Dermis blood vessel endothelial cell (primary cell): ENCODE measurements around the gene CALHM2. TPM values are rescaled to one million over a fixed set of nuclear protein-coding genes. Genes with fewer than 3 reads are reported as not detected.

Source experiments
- DNase-seq: peaks from one replicate; pipeline ENCODE4 v3.0.0; 2010
- total RNA-seq: library from RNA; depleted of rRNA; stranded (reverse); fragments of >200 nt; gene quantifications from 2 replicates; pipeline ENCODE4 v1.2.3, GENCODE V29; 2014

Gene CALHM2
- total RNA-seq, 1 donor from 2014 or later = 18.4 TPM

DNA sequence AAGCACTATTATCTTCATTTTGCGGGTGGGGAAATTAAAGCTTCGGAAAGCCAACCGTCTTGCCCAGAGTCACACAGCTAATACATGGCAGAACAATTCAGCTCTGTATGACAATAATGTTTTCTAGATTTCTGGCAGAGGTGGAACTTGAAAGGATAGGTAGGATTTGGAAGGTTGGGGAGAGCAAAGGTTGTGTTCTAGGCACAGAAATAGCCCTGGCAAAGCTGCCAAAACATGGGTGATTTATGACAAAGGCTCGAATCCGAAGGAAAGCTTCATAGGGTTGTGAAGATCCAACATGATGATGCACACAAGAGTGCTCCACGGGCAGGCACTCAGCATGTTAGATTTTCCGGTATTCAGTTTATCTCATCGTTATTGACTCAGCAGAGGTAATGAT lies 36.6 kb downstream of the CALHM2 start:
- no peak for DNase-seq

DNA sequence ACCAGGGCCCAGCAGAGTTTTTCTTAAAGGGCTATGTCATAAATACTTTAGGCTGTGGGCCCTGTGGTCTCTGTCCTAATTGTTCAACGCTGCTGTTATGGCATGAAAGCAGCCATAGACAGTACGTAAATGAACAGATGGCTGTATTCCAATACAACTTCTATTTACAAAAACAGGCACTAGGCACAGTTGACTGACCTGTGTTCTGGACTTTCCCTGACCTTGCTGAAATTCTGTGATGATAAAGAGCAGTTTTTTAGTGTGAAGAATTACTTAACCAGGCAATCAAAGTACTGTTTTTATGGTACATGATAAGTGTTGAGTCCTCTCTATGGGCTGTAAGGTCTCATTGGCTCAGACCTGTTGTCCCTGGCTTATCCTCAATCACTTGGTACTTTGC lies 38.6 kb downstream of the CALHM2 start:
- DNase-seq = no peak

DNA sequence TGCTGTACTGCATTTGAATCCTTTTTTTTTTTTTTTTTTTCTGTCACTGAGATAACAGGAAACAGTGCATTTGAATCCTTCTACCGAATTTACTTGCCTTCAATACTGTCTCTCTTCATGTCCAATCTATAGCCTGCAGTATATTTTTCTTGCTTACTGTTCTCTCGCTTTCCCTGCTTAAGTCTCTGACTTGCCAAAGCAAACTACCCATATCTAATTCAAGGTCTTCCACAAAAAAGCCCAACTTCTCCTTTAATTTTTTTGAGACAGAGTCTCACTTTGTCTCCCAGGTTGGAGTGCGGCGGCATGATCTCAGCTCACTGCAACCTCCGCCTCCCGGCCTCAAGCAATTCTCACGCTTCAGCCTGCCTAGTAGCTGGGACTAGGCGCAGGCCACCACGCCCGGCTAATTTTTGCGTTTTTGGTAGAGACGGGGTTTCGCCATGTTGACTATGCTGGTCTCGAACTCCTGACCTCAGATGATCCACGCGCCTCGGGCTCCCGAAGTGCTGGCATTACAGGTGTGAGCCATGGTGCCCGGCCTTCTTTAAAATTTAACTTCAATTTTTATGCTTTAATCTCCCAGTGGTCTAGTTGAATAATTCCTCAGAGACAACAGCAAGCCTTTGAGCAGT lies 54.9 kb downstream of the CALHM2 start:
- DNase-seq = no peak

DNA sequence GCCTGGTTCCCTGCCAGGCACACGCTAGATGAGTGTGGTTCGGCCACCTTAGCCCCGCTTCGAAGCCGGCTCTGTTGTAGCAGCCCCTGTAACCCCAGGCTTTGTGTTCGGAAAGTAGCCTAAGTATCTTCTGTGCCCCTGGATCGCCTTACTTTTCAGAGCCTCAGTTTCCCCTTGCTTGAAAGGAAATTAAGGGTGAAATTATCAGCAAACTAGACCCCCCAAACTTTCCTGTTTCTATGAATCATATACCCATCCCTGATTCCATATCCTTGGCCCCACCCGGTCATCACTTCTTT lies 55.4 kb downstream of the CALHM2 start:
- no peak for DNase-seq

Other genes starting within 250 kb of the CALHM2 start
- 0.09 and 0.17 TPM in 2 replicates for gene RPEL1, start 206.5 kb downstream of the CALHM2 start, total RNA-seq
- 0.14 TPM in 1 of 2 replicates, not detected in the other for gene INA, start 175.2 kb downstream of the CALHM2 start, total RNA-seq
- 13.3 and 14.3 TPM in 2 replicates for gene PCGF6, start 101.2 kb downstream of the CALHM2 start, total RNA-seq
- 7.5 and 9.4 TPM in 2 replicates for gene TAF5, start 84.4 kb downstream of the CALHM2 start, total RNA-seq
- 152 and 350 TPM in 2 replicates for gene ATP5MK, start 55.9 kb downstream of the CALHM2 start, total RNA-seq
- gene PDCD11, start 55.7 kb downstream of the CALHM2 start, total RNA-seq = 41.5 and 50.5 TPM in 2 replicates
- not detected in 2 replicates for gene CALHM1, start 6.5 kb upstream of the CALHM2 start, total RNA-seq
- gene CALHM3, start 26.9 kb upstream of the CALHM2 start, total RNA-seq = not detected in 2 replicates
- gene NEURL1, start 41.3 kb upstream of the CALHM2 start, total RNA-seq = 0.19 TPM in 1 of 2 replicates, not detected in the other